Mesendoderm (in vitro differentiated cells): ENCODE results near the gene MRTFA.

ENCODE experiments used
- DNase-seq: peaks from one replicate; pipeline ENCODE4 v3.0.0; 2013
- H2AK5ac ChIP-seq: 2 replicates; pipeline ENCODE4 v1.6.1; 2013; ENCODE audit warnings: low read length, inconsistent platforms
- H2BK120ac ChIP-seq: 2 replicates; pipeline ENCODE4 v1.6.1; 2013; ENCODE audit warnings: low read depth, mild to moderate bottlenecking, low read length, moderate library complexity, mixed read lengths
- H2BK15ac ChIP-seq: replicated peaks from 2 replicates; pipeline ENCODE4 v1.6.1; 2013; ENCODE audit warnings: low read depth, mild to moderate bottlenecking, moderate library complexity
- H2BK5ac ChIP-seq: 2 replicates; pipeline ENCODE4 v1.6.1; 2013; ENCODE audit warnings: low read length, inconsistent platforms
- H3K18ac ChIP-seq: 2 replicates; pipeline ENCODE4 v1.6.1; 2013; ENCODE audit warnings: mild to moderate bottlenecking, low read length, mixed read lengths
- H3K23ac ChIP-seq: one replicate; pipeline ENCODE4 v1.6.1; 2013; ENCODE audit warnings: low read length
- H3K27ac ChIP-seq: 2 replicates; pipeline ENCODE4 v1.5.1; 2013; ENCODE audit warnings: low read depth, mild to moderate bottlenecking, inconsistent platforms, low read length, moderate library complexity
- H3K27me3 ChIP-seq: 2 replicates; pipeline ENCODE4 v1.6.1; 2013; ENCODE audit warnings: low read length, control low read depth, mild to moderate bottlenecking, inconsistent platforms; ENCODE audit not compliant: insufficient read depth, poor library complexity
- H3K36me3 ChIP-seq: 2 replicates; pipeline ENCODE4 v1.6.1; 2013; ENCODE audit warnings: low read length, inconsistent platforms; ENCODE audit not compliant: control insufficient read depth, insufficient read depth
- H3K4ac ChIP-seq: one replicate; pipeline ENCODE4 v1.6.1; 2013; ENCODE audit warnings: low read depth, mild to moderate bottlenecking, low read length, moderate library complexity
- H3K4me1 ChIP-seq: 2 replicates; pipeline ENCODE4 v1.6.1; 2013; ENCODE audit warnings: low read depth, low read length, inconsistent platforms; ENCODE audit not compliant: control insufficient read depth
- H3K4me2 ChIP-seq: 2 replicates; pipeline ENCODE4 v1.6.1; 2013; ENCODE audit warnings: low read length
- H3K4me3 ChIP-seq: 2 replicates; pipeline ENCODE4 v1.5.1; 2013; ENCODE audit warnings: mild to moderate bottlenecking, low read length
- H3K56ac ChIP-seq: one replicate; pipeline ENCODE4 v1.6.1; 2013; ENCODE audit warnings: low read length
- H3K79me1 ChIP-seq: 2 replicates; pipeline ENCODE4 v1.6.1; 2013; ENCODE audit warnings: low read length, inconsistent platforms
- H3K79me2 ChIP-seq: 2 replicates; pipeline ENCODE4 v1.6.1; 2013; ENCODE audit warnings: mild to moderate bottlenecking, low read length; ENCODE audit not compliant: control insufficient read depth, insufficient read depth
- H3K9ac ChIP-seq: 2 replicates; pipeline ENCODE4 v1.6.1; 2013; ENCODE audit warnings: low read length, inconsistent platforms
- H4K5ac ChIP-seq: one replicate; pipeline ENCODE4 v1.6.1; 2013; ENCODE audit warnings: low read length
- H4K8ac ChIP-seq: one replicate; pipeline ENCODE4 v1.6.1; 2013; ENCODE audit warnings: low read depth, mild to moderate bottlenecking, control low read depth, low read length, moderate library complexity
- WGBS: extraction: QIAGEN DNeasy Blood & Tissue Kit; methylation state at CpG from one replicate; pipeline ENCODE4 v1.1.7; 2013; ENCODE audit warnings: low lambda C conversion rate, missing lambda C conversion rate; ENCODE audit not compliant: insufficient coverage; ENCODE audit errors: extremely low coverage; 5-methylcytosine and 5-hydroxymethylcytosine counted together

The MRTFA gene

GRCh38 chr22:40668611-40669411 is 32.3 kb upstream of the MRTFA start:
- H3K9ac ChIP-seq = no peak overlapping the region
- no peak overlapping the region for H3K23ac ChIP-seq
- no peak overlapping the region for H2AK5ac ChIP-seq
- H3K56ac ChIP-seq = no peak overlapping the region
- no peak overlapping the region for H3K27ac ChIP-seq
- DNase-seq = peak; percentile 72
- H3K4me3 ChIP-seq = no peak overlapping the region
- H2BK5ac ChIP-seq = no peak overlapping the region
- H3K79me2 ChIP-seq = no peaks in the 10 kb centered on the region
- H4K5ac ChIP-seq = no peak overlapping the region
- no peaks in the 10 kb centered on the region for H3K27me3 ChIP-seq
- H3K79me1 ChIP-seq = no peaks in the 10 kb centered on the region
- H3K36me3 ChIP-seq = no peaks in the 10 kb centered on the region
- H3K4ac ChIP-seq = no peak overlapping the region
- WGBS = no CpG with 5 or more reads among the region's 11 CpGs
- H3K4me1 ChIP-seq = no peaks in the 10 kb centered on the region
- H3K18ac ChIP-seq = no peak overlapping the region
- no peak overlapping the region for H3K4me2 ChIP-seq
- no peak overlapping the region for H2BK120ac ChIP-seq
- H4K8ac ChIP-seq = no peak overlapping the region
- H2BK15ac ChIP-seq = no peak overlapping the region

- Histone ChIP-seq H2BK120ac (no peak overlapping the region), H3K27me3 (no peaks in the 10 kb centered on the region), H2BK5ac (no peak overlapping the region), H2AK5ac (no peak overlapping the region), H3K56ac (no peak overlapping the region), H3K4ac (no peak overlapping the region), H3K79me2 (no peaks in the 10 kb centered on the region), H4K5ac (no peak overlapping the region), H3K27ac (no peak overlapping the region), H3K36me3 (no peaks in the 10 kb centered on the region), H3K4me2 (no peak overlapping the region), H4K8ac (no peak overlapping the region), H3K4me1 (no peaks in the 10 kb centered on the region), H3K79me1 (no peaks in the 10 kb centered on the region), H3K4me3 (no peak overlapping the region), H3K23ac (no peak overlapping the region), H2BK15ac (no peak overlapping the region), H3K18ac (no peak overlapping the region), H3K9ac (no peak overlapping the region)
- no peak for DNase-seq
- no CpG with 5 or more reads among the region's 7 CpGs for WGBS
These were observed 29.8 kb upstream of the MRTFA start for GRCh38 chr22:40666151-40666848.

DNA sequence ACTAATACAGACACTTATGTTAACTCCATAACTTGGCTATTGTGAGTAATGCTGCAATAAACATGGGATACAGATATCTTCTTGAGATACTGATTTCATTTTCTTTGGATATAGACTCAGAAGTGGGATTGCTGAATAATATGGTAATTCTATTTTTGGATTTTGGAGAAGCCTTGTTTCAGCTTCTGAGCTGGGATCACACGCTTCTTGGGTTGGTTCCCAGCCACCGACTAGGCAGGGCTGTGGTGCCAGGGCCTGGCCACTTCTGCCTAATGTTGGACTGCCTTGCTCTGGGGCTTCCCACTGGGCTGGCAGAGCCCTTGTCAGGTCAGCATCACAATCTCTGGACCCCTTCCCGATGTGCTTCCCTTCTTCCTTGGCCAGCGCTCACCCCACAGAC is 28.8 kb upstream of the MRTFA start:
- no peak for DNase-seq
- H2AK5ac ChIP-seq = no peak overlapping the region
- no peak overlapping the region for H2BK5ac ChIP-seq
- no peak overlapping the region for H2BK120ac ChIP-seq
- no peak overlapping the region for H3K4ac ChIP-seq
- no peak overlapping the region for H3K56ac ChIP-seq
- H3K79me1 ChIP-seq = no peaks in the 10 kb centered on the region
- H3K4me1 ChIP-seq = no peaks in the 10 kb centered on the region
- no peak overlapping the region for H3K4me2 ChIP-seq
- no peak overlapping the region for H3K23ac ChIP-seq
- no peak overlapping the region for H4K8ac ChIP-seq
- H2BK15ac ChIP-seq = no peak overlapping the region
- H3K27me3 ChIP-seq = no peaks in the 10 kb centered on the region
- no peaks in the 10 kb centered on the region for H3K79me2 ChIP-seq
- no peak overlapping the region for H3K27ac ChIP-seq
- no peak overlapping the region for H4K5ac ChIP-seq
- H3K4me3 ChIP-seq = no peak overlapping the region
- no CpG with 5 or more reads among the region's 4 CpGs for WGBS
- H3K36me3 ChIP-seq = no peaks in the 10 kb centered on the region
- H3K18ac ChIP-seq = no peak overlapping the region
- no peak overlapping the region for H3K9ac ChIP-seq

- no peaks in the 10 kb centered on the region for H3K79me1 ChIP-seq
- no peaks in the 10 kb centered on the region for H3K79me2 ChIP-seq
- no peak overlapping the region for H2AK5ac ChIP-seq
- H3K4me1 ChIP-seq = no peaks in the 10 kb centered on the region
- H3K4me3 ChIP-seq = no peak overlapping the region
- no peak overlapping the region for H2BK5ac ChIP-seq
- H3K56ac ChIP-seq = no peak overlapping the region
- WGBS = no CpG with 5 or more reads among the region's 7 CpGs
- no peak overlapping the region for H2BK15ac ChIP-seq
- no peaks in the 10 kb centered on the region for H3K36me3 ChIP-seq
- no peak overlapping the region for H2BK120ac ChIP-seq
- H3K18ac ChIP-seq = no peak overlapping the region
- no peak for DNase-seq
- H4K5ac ChIP-seq = no peak overlapping the region
- H3K4me2 ChIP-seq = no peak overlapping the region
- H3K27me3 ChIP-seq = no peaks in the 10 kb centered on the region
- no peak overlapping the region for H4K8ac ChIP-seq
- no peak overlapping the region for H3K27ac ChIP-seq
- H3K23ac ChIP-seq = no peak overlapping the region
- no peak overlapping the region for H3K9ac ChIP-seq
- no peak overlapping the region for H3K4ac ChIP-seq
These were observed 25.2 kb upstream of the MRTFA start for GRCh38 chr22:40661671-40662070.

DNA sequence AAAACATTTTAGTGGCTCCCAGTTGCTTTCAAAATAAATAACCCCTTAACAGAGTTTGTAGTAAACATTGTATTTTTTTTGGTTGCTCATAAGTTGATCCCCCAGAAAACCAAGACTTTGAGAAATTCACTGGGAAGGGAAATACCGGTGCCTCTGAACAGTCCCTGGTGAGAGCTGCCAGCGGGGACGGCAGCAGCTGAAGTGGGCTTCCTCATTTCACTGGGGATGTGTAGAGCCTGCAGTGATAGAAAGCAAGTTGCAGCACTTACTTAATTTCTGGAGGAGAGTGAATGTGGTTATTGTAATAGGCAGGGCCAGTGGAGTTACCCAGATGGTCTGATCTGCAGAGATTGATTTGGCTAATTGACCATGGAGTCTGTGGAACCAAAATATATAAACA is 24.2 kb upstream of the MRTFA start:
- no peak overlapping the region for H3K18ac ChIP-seq
- H3K36me3 ChIP-seq = no peaks in the 10 kb centered on the region
- H3K4ac ChIP-seq = no peak overlapping the region
- H3K4me3 ChIP-seq = no peak overlapping the region
- H2AK5ac ChIP-seq = no peak overlapping the region
- H3K9ac ChIP-seq = no peak overlapping the region
- H4K8ac ChIP-seq = no peak overlapping the region
- no peak overlapping the region for H2BK15ac ChIP-seq
- H3K4me2 ChIP-seq = no peak overlapping the region
- H3K4me1 ChIP-seq = no peaks in the 10 kb centered on the region
- H3K79me1 ChIP-seq = no peaks in the 10 kb centered on the region
- no CpG with 5 or more reads among the region's 3 CpGs for WGBS
- no peak overlapping the region for H4K5ac ChIP-seq
- H3K56ac ChIP-seq = no peak overlapping the region
- no peak overlapping the region for H2BK120ac ChIP-seq
- no peak overlapping the region for H3K27ac ChIP-seq
- no peak overlapping the region for H2BK5ac ChIP-seq
- no peak overlapping the region for H3K23ac ChIP-seq
- no peaks in the 10 kb centered on the region for H3K79me2 ChIP-seq
- no peaks in the 10 kb centered on the region for H3K27me3 ChIP-seq
- DNase-seq = no peak
